CD14-positive monocyte (primary cell): Measurements from ENCODE around the gene KNSTRN. TPM values are rescaled to one million over a fixed set of nuclear protein-coding genes. Genes with fewer than 3 reads are reported as not detected.

Experiments used
- DNase-seq, 3 donors: peaks; one replicate each; pipeline ENCODE4 v3.0.0-alpha.2; 2011 to 2022
- H2AFZ ChIP-seq: 2 replicates; pipeline ENCODE4 v1.6.0; 2012; ENCODE audit warnings: mild to moderate bottlenecking, low read depth, low read length, inconsistent platforms; ENCODE audit not compliant: insufficient read depth, poor library complexity, severe bottlenecking
- H3K27ac ChIP-seq, 2 donors: 1 replicate in 1 of 2; 2 replicates in 1 of 2; pipeline ENCODE4 v1.5.1; 2012 to 2013; ENCODE audit warnings: low read length in 2 of 2, control low read depth in 1 of 2, inconsistent platforms in 1 of 2, low read depth in 1 of 2, mild to moderate bottlenecking in 1 of 2
- H3K27me3 ChIP-seq, 2 donors: one replicate each; pipeline versions ENCODE4 v1.6.0 to v1.6.1; 2011 to 2013; ENCODE audit warnings: low read length in 2 of 2; ENCODE audit not compliant: control insufficient read depth in 2 of 2, insufficient read depth in 2 of 2
- H3K36me3 ChIP-seq, 2 donors: replicated peaks in 1 of 2; 1 replicate in 1 of 2; 2 replicates in 1 of 2; pipeline versions ENCODE4 v1.5.1 to v1.6.1; 2012 to 2013; ENCODE audit warnings: low read length in 2 of 2, control low read depth in 1 of 2, inconsistent platforms in 1 of 2, mild to moderate bottlenecking in 1 of 2; ENCODE audit not compliant: insufficient read depth in 2 of 2, control insufficient read depth in 1 of 2
- H3K4me1 ChIP-seq, 2 donors: 1 replicate in 1 of 2; 2 replicates in 1 of 2; pipeline versions ENCODE4 v1.5.1 to v1.6.1; 2012 to 2013; ENCODE audit warnings: low read length in 2 of 2, control low read depth in 1 of 2, inconsistent platforms in 1 of 2, mild to moderate bottlenecking in 1 of 2, moderate library complexity in 1 of 2; ENCODE audit not compliant: insufficient read depth in 2 of 2, control insufficient read depth in 1 of 2
- H3K4me2 ChIP-seq: replicated peaks from 2 replicates; pipeline ENCODE3; 2012; ENCODE audit warnings: low read length, moderate library complexity, mild to moderate bottlenecking; ENCODE audit not compliant: poor library complexity, severe bottlenecking; ENCODE audit errors: extremely low read depth
- H3K4me3 ChIP-seq, 3 experiments: fragments of 200-600 bp in 1 of 3; sonication (generic) in 1 of 3; replicated peaks in 1 of 3; 1 replicate in 2 of 3; 2 replicates in 1 of 3; pipeline ENCODE4 v1.5.1; 2011 to 2013; ENCODE audit warnings: low read length in 3 of 3, mild to moderate bottlenecking in 3 of 3, control low read depth in 2 of 3, low read depth in 2 of 3, inconsistent platforms in 1 of 3, moderate library complexity in 1 of 3
- H3K79me2 ChIP-seq: 2 replicates; pipeline ENCODE4 v1.6.0; 2012; ENCODE audit warnings: mild to moderate bottlenecking, control low read depth, inconsistent platforms, low read length, moderate library complexity; ENCODE audit not compliant: insufficient read depth
- H3K9ac ChIP-seq: 2 replicates; pipeline ENCODE4 v1.6.0; 2017; ENCODE audit warnings: low read length, mild to moderate bottlenecking; ENCODE audit not compliant: insufficient read depth, poor library complexity, severe bottlenecking
- H3K9me3 ChIP-seq, 2 donors: replicated peaks in 1 of 2; 1 replicate in 1 of 2; 2 replicates in 1 of 2; pipeline versions ENCODE4 v1.5.1 to v1.6.1; 2012 to 2013; ENCODE audit warnings: low read length in 2 of 2, control low read depth in 1 of 2; ENCODE audit not compliant: control insufficient read depth in 1 of 2, insufficient read depth in 1 of 2
- H4K20me1 ChIP-seq: 2 replicates; pipeline ENCODE4 v1.6.0; 2012; ENCODE audit warnings: mild to moderate bottlenecking, low read length, control low read depth, moderate library complexity; ENCODE audit not compliant: insufficient read depth
- H3K27ac Mint-ChIP-seq, 7 donors: one replicate each; pipeline ENCODE4 v1.8.0; 2020; ENCODE audit warnings: mild to moderate bottlenecking in 7 of 7, mixed read lengths in 7 of 7, moderate library complexity in 6 of 7, inconsistent platforms in 2 of 7
- H3K27me3 Mint-ChIP-seq, 3 donors: one replicate each; pipeline ENCODE4 v1.8.0; 2021 to 2022; ENCODE audit warnings: low read depth in 3 of 3, mild to moderate bottlenecking in 3 of 3, mixed read lengths in 3 of 3, moderate library complexity in 3 of 3, inconsistent platforms in 1 of 3
- H3K36me3 Mint-ChIP-seq, 2 donors: one replicate each; pipeline ENCODE4 v1.8.0; 2020; ENCODE audit warnings: mixed read lengths in 2 of 2, inconsistent platforms in 1 of 2, mild to moderate bottlenecking in 1 of 2
- H3K4me1 Mint-ChIP-seq: one replicate; pipeline ENCODE4 v1.8.0; 2020; ENCODE audit warnings: mild to moderate bottlenecking, mixed read lengths
- H3K4me3 Mint-ChIP-seq, 2 donors: one replicate each; pipeline ENCODE4 v1.8.0; 2020; ENCODE audit warnings: mild to moderate bottlenecking in 2 of 2, mixed read lengths in 2 of 2, moderate library complexity in 1 of 2
- H3K9me3 Mint-ChIP-seq, 7 donors: one replicate each; pipeline ENCODE4 v1.8.0; 2020 to 2022; ENCODE audit warnings: mixed read lengths in 7 of 7, mild to moderate bottlenecking in 6 of 7, moderate library complexity in 6 of 7, inconsistent platforms in 2 of 7
- WGBS: methylation state at CpG from one replicate; pipeline ENCODE4 v1.1.5; 2013; ENCODE audit warnings: missing lambda C conversion rate; ENCODE audit not compliant: insufficient coverage; 5-methylcytosine and 5-hydroxymethylcytosine counted together
- intact Hi-C, 2 donors: fragments of 100-400 bp; cut with micrococcal nuclease; formaldehyde crosslinking; loops; one replicate each; pipeline versions ENCODE4 v1.15.0 to v1.15.1; 2023
- polyA plus RNA-seq, 3 donors: library from polyadenylated mRNA; depleted of rRNA in 1 of 3; unstranded in 2 of 3; stranded (reverse) in 1 of 3; fragments of 300-500 nt in 2 of 3; fragments of >200 nt in 1 of 3; fragmentation: Illumina TruSeq in 2 of 3; gene quantifications; 1 replicate in 2 of 3; 2 replicates in 1 of 3; pipeline ENCODE4 v1.2.3, GENCODE V29; 2012 to 2021
- TF ChIP-seq, protein P1 (sequence below): fragments of 200-600 bp; IDR thresholded peaks from one replicate; pipeline ENCODE4 v1.8.0; 2022; ENCODE audit warnings: antibody characterized with exemption, mild to moderate bottlenecking

The KNSTRN gene
- polyA plus RNA-seq, 3 donors, result 5.4 to 10.0 (median 7.9) TPM

DNA sequence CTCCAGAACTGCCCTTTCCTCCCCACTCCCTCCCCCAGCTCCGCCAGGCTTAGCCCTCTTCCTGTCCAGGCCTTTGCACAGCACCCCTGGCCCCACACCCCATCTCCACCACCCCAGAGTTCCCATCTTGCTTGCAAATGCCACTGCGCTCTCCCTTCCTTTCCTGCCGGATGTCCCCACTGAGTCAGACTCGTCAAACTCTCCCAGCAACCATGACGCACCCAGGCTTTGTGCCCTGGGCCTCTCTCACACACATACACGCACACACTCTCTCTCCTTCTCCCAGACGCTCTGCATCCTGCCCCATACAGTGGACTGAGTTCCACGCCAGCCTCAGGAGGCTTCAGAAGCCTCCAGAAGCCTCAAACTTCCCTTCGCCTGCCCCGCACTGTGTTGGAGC lies 39.0 kb upstream of the KNSTRN start:
- peak overlapping the region in 2 of 7 donors; percentile 62 for H3K27ac Mint-ChIP-seq
- 43% methylated on average over 8 of the region's 10 CpGs for WGBS
- Histone ChIP-seq H4K20me1 (no peaks in the 10 kb centered on the region), H3K79me2 (no peaks in the 10 kb centered on the region), H3K36me3 (no peaks in the 10 kb centered on the region), H3K4me2 (no peak overlapping the region), H3K27ac (no peak overlapping the region), H3K27me3 (no peaks in the 10 kb centered on the region), H2AFZ (no peak overlapping the region), H3K4me3 (no peak overlapping the region), H3K9me3 (no peaks in the 10 kb centered on the region), H3K9ac (no peak overlapping the region), H3K4me1 (peaks cover 37 to 55% of the 10 kb centered on the region in 2 donors)
- TF ChIP-seq, protein P1, sequence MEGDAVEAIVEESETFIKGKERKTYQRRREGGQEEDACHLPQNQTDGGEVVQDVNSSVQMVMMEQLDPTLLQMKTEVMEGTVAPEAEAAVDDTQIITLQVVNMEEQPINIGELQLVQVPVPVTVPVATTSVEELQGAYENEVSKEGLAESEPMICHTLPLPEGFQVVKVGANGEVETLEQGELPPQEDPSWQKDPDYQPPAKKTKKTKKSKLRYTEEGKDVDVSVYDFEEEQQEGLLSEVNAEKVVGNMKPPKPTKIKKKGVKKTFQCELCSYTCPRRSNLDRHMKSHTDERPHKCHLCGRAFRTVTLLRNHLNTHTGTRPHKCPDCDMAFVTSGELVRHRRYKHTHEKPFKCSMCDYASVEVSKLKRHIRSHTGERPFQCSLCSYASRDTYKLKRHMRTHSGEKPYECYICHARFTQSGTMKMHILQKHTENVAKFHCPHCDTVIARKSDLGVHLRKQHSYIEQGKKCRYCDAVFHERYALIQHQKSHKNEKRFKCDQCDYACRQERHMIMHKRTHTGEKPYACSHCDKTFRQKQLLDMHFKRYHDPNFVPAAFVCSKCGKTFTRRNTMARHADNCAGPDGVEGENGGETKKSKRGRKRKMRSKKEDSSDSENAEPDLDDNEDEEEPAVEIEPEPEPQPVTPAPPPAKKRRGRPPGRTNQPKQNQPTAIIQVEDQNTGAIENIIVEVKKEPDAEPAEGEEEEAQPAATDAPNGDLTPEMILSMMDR, result no peak
- H3K4me1 Mint-ChIP-seq, result peaks cover 38% of the 10 kb centered on the region
- peaks cover 0 to 7% (median 6%) of the 10 kb centered on the region in 3 donors for H3K27me3 Mint-ChIP-seq
- DNase-seq, result peak; percentile 61 to 82 (median 64)
- no peaks in the 10 kb centered on the region for H3K36me3 Mint-ChIP-seq
- peak overlapping the region; percentile 17 to 64 for H3K4me3 Mint-ChIP-seq
- intact Hi-C loops, result loop anchor here in 1 of 2 donors (5.0 kb wide), 1 partner anchor 79 kb away; no protein-coding TSS in a partner anchor
- peaks cover 0 to 5% (median 0%) of the 10 kb centered on the region in 7 donors for H3K9me3 Mint-ChIP-seq

- Histone ChIP-seq H4K20me1 (no peaks in the 10 kb centered on the region), H3K79me2 (no peaks in the 10 kb centered on the region), H3K27ac (no peak overlapping the region), H3K36me3 (no peaks in the 10 kb centered on the region), H3K27me3 (no peaks in the 10 kb centered on the region), H2AFZ (no peak overlapping the region), H3K9ac (no peak overlapping the region), H3K9me3 (no peaks in the 10 kb centered on the region), H3K4me2 (no peak overlapping the region), H3K4me3 (no peak overlapping the region), H3K4me1 (peaks cover 35 to 48% of the 10 kb centered on the region in 2 donors)
- H3K36me3 Mint-ChIP-seq, result no peaks in the 10 kb centered on the region
- peak overlapping the region in 1 of 7 donors; percentile 62 for H3K27ac Mint-ChIP-seq
- no peak overlapping the region for H3K4me3 Mint-ChIP-seq
- H3K4me1 Mint-ChIP-seq, result peaks cover 37% of the 10 kb centered on the region
- intact Hi-C loops, result loop anchor here (2.0 to 5.0 kb wide), 2 partner anchors 77 to 78 kb away; no protein-coding TSS in a partner anchor
- 43% methylated on average over 3 of the region's 6 CpGs for WGBS
- DNase-seq, result no peak
- TF ChIP-seq, protein P1, result no peak
- peaks cover 0 to 5% (median 0%) of the 10 kb centered on the region in 7 donors for H3K9me3 Mint-ChIP-seq
- peaks cover 0 to 7% (median 7%) of the 10 kb centered on the region in 3 donors for H3K27me3 Mint-ChIP-seq
Observed at GRCh38 chr15:40344217-40344616, 38.3 kb upstream of the KNSTRN start.
